ENCODE results near the gene KCNN4. TPM values are rescaled to one million over a fixed set of nuclear protein-coding genes. Genes with fewer than 3 reads are reported as not detected.

Gene KCNN4
- polyA plus RNA-seq, 1 of the 3 experiments (the other 2 are of a cell fraction), result 22.2 TPM

- H3K79me2 ChIP-seq (ENCODE audit: insufficient read depth), result no peaks in the 10 kb centered on the region
- ChIA-PET POLR2A (no interaction called here), CTCF (interaction anchor here (1.0 to 5.3 kb wide), 4 partner anchors 12 to 47 kb away, joined by 3 to 47 read pairs (median 11); no protein-coding TSS in a partner anchor)
- no peak for DNase-seq
- no peak overlapping the region for H3K4me2 ChIP-seq
- peaks cover 41% of the 10 kb centered on the region for H3F3A ChIP-seq (replicated peaks; ENCODE audit: insufficient read depth)
- peaks cover 0 to 35% of the 10 kb centered on the region in 2 experiments; a peak in 3 of 4 replicates for H3K4me1 ChIP-seq (ENCODE audit: control insufficient read depth in 1 of 2, insufficient read depth in 2 of 2, low read depth in 1 of 2, low read length in 1 of 2)
- no peaks in the 10 kb centered on the region for H4K20me1 ChIP-seq (ENCODE audit: insufficient read depth)
- no peak overlapping the region for H3K4me3 ChIP-seq (ENCODE audit: low read depth in 2 of 2, low read length in 1 of 2)
- no peaks in the 10 kb centered on the region for H3K9me2 ChIP-seq
- no peak overlapping the region for H2AFZ ChIP-seq (ENCODE audit: low read depth)
- TF ChIP-seq FOSL2 (IDR thresholded peaks at IDR 0.05; ENCODE audit: borderline replicate concordance, low read depth), result no peak
- no peak for TF ChIP-seq USF1 (IDR thresholded peaks at IDR 0.05; ENCODE audit: borderline replicate concordance, low read depth)
- no peak for TF ChIP-seq SMC3 (IDR thresholded peaks at IDR 0.05; ENCODE audit: low read depth, low read length)
- no peak for TF ChIP-seq RXRA (IDR thresholded peaks at IDR 0.05; ENCODE audit: borderline replicate concordance, low read depth)
- no peak for TF ChIP-seq FOXJ3 (CRISPR knock-in tag; IDR thresholded peaks at IDR 0.05)
- no peak for TF ChIP-seq SIN3A (IDR thresholded peaks at IDR 0.05; ENCODE audit: borderline replicate concordance, low read depth, low read length)
- no peak for TF ChIP-seq CHD2 (IDR thresholded peaks at IDR 0.05; ENCODE audit: low read length, partially characterized antibody)
- no peak for TF ChIP-seq MAX (IDR thresholded peaks at IDR 0.05; ENCODE audit: low read depth)
- TF ChIP-seq EZH2phosphoT487 (IDR thresholded peaks at IDR 0.05; ENCODE audit: borderline replicate concordance, low read depth), result no peak
- TF ChIP-seq RCOR1 (IDR thresholded peaks at IDR 0.05; ENCODE audit: low read length), result no peak
- TF ChIP-seq MXI1 (IDR thresholded peaks at IDR 0.05; ENCODE audit: low read depth, low read length), result no peak
- TF ChIP-seq NRF1 (IDR thresholded peaks at IDR 0.05; ENCODE audit: low read depth, low read length), result no peak
- TF ChIP-seq USF2 (IDR thresholded peaks at IDR 0.05; ENCODE audit: borderline replicate concordance, low read depth, low read length), result no peak
- TF ChIP-seq REST (IDR thresholded peaks at IDR 0.05; ENCODE audit: low read depth, low read length), result no peak
- no peak for TF ChIP-seq GATA2 (CRISPR knock-in tag; IDR thresholded peaks at IDR 0.05)
- no peak for TF ChIP-seq ELF1 (IDR thresholded peaks at IDR 0.05)
- TF ChIP-seq TAF1 (IDR thresholded peaks at IDR 0.05; ENCODE audit: borderline replicate concordance, low read depth, low read length), result no peak
- H3K9ac ChIP-seq, result no peak overlapping the region
- H3K27ac ChIP-seq (ENCODE audit: low read depth in 2 of 2, low read length in 1 of 2), result peak overlapping the region in 1 of 2 experiments; percentile 94; a peak in 1 of 4 replicates
- no peaks in the 10 kb centered on the region for H3K9me3 ChIP-seq
- no peaks in the 10 kb centered on the region for H3K27me3 ChIP-seq (ENCODE audit: insufficient read depth)
- no peaks in the 10 kb centered on the region for H3K36me3 ChIP-seq (replicated peaks in 1 of 2; ENCODE audit: control insufficient read depth in 1 of 2, insufficient read depth in 2 of 2, low read length in 1 of 2)
- WGBS (ENCODE audit: low lambda C conversion rate), result 77% methylated on average over 3 of the region's 3 CpGs
These were observed 18.0 kb downstream of the KCNN4 start for GRCh38 chr19:43762814-43763213.

Measured in SK-N-SH (cell line).